ENCODE measurements around the gene RNASE8.

DNA sequence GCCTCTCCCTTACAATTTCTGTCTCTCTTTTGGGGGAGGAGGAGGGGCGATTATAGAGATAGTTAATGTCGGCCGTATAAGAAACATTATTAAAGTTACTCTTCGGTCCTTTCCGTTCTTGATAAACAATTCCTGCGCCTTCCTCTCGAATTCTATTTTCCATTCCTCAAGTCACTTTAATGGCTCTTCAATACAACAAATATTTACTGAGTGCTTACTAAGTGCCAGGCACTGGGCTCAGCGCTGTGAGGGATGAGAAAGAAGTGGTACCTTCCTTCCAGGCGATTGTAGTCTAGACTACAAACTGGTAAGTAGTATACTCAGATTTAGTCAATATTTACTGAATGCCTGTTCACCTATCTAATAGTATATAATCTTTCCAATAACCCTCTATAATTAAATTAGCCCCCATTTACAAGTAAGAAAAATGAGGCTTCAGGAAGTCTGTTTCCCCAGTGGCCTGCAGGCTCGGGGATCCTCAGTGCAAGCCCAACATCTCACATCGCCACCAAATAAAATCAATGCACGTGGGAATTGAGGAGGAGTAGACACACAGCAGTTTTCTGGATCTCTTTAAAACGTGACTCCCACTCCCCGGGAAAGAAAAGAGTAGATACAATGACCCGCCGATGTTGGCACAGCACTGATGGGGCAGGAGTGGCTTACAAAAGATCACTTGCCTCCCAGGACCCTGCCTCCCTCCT lies 41.4 kb downstream of the RNASE8 start:
- TF ChIP-seq EZH2 (IDR thresholded peaks at IDR 0.05; ENCODE audit: borderline replicate concordance, insufficient read depth, low read length, poor library complexity, severe bottlenecking) (no peak), EP300 (conservative IDR thresholded peaks at IDR 0.05; ENCODE audit: poor library complexity, severe bottlenecking) (no peak), TAF1 (IDR thresholded peaks at IDR 0.05; ENCODE audit: low read depth) (no peak), MXI1 (conservative IDR thresholded peaks at IDR 0.05; ENCODE audit: poor library complexity, severe bottlenecking) (no peak), POLR2AphosphoS5 (IDR thresholded peaks at IDR 0.05) (no peak)
- TF ChIP-seq, protein P1, sequence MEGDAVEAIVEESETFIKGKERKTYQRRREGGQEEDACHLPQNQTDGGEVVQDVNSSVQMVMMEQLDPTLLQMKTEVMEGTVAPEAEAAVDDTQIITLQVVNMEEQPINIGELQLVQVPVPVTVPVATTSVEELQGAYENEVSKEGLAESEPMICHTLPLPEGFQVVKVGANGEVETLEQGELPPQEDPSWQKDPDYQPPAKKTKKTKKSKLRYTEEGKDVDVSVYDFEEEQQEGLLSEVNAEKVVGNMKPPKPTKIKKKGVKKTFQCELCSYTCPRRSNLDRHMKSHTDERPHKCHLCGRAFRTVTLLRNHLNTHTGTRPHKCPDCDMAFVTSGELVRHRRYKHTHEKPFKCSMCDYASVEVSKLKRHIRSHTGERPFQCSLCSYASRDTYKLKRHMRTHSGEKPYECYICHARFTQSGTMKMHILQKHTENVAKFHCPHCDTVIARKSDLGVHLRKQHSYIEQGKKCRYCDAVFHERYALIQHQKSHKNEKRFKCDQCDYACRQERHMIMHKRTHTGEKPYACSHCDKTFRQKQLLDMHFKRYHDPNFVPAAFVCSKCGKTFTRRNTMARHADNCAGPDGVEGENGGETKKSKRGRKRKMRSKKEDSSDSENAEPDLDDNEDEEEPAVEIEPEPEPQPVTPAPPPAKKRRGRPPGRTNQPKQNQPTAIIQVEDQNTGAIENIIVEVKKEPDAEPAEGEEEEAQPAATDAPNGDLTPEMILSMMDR (IDR thresholded peaks at IDR 0.05; ENCODE audit: poor library complexity, severe bottlenecking), result no peak
